ENCODE results near the gene SLC1A4. TPM values are rescaled to one million over a fixed set of nuclear protein-coding genes. Genes with fewer than 3 reads are reported as not detected.

SLC1A4 gene
- total RNA-seq, 6 experiments from 2014 or later: 7.2 to 21.7 (median 12.4) TPM

DNA sequence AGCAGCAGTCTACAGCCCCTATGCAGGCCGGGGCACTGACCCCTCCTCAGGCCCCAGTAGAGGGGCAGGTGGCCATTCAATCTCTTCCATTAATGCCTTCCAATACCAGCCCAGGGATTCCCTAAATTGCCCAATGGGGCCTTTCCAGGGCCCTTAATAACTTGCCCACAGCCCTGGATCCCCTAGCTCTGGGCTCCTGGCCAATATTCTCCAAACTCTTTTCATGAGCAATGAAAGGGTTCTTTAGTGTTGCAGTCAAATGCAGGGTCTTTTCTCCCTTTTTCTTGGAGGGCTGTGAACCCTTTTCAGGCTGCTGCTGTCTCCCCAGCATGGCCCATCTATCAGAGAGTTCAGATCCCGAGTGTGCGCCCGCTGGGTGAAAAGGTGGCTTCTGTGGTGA lies 41.3 kb upstream of the SLC1A4 start:
- Histone ChIP-seq H3K4me1 (peaks cover 0 to 12% (median 2%) of the 10 kb centered on the region in 4 donors), H3K27ac (no peak overlapping the region), H3K9me3 (no peaks in the 10 kb centered on the region), H3K36me3 (no peaks in the 10 kb centered on the region), H3K27me3 (no peaks in the 10 kb centered on the region), H3K4me3 (no peak overlapping the region)
- intact Hi-C loops (cut with DNase I): no loop called here
- no peak for TF ChIP-seq POLR2A (IDR thresholded peaks at IDR 0.05)
- TF ChIP-seq, protein P1, sequence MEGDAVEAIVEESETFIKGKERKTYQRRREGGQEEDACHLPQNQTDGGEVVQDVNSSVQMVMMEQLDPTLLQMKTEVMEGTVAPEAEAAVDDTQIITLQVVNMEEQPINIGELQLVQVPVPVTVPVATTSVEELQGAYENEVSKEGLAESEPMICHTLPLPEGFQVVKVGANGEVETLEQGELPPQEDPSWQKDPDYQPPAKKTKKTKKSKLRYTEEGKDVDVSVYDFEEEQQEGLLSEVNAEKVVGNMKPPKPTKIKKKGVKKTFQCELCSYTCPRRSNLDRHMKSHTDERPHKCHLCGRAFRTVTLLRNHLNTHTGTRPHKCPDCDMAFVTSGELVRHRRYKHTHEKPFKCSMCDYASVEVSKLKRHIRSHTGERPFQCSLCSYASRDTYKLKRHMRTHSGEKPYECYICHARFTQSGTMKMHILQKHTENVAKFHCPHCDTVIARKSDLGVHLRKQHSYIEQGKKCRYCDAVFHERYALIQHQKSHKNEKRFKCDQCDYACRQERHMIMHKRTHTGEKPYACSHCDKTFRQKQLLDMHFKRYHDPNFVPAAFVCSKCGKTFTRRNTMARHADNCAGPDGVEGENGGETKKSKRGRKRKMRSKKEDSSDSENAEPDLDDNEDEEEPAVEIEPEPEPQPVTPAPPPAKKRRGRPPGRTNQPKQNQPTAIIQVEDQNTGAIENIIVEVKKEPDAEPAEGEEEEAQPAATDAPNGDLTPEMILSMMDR (IDR thresholded peaks at IDR 0.05): no peak
- ATAC-seq (no peak), DNase-seq (no peak)
- 84% methylated on average over 4 of the region's 4 CpGs for WGBS (ENCODE audit: insufficient coverage, low coverage, low lambda C conversion rate, missing lambda C conversion rate)

DNA sequence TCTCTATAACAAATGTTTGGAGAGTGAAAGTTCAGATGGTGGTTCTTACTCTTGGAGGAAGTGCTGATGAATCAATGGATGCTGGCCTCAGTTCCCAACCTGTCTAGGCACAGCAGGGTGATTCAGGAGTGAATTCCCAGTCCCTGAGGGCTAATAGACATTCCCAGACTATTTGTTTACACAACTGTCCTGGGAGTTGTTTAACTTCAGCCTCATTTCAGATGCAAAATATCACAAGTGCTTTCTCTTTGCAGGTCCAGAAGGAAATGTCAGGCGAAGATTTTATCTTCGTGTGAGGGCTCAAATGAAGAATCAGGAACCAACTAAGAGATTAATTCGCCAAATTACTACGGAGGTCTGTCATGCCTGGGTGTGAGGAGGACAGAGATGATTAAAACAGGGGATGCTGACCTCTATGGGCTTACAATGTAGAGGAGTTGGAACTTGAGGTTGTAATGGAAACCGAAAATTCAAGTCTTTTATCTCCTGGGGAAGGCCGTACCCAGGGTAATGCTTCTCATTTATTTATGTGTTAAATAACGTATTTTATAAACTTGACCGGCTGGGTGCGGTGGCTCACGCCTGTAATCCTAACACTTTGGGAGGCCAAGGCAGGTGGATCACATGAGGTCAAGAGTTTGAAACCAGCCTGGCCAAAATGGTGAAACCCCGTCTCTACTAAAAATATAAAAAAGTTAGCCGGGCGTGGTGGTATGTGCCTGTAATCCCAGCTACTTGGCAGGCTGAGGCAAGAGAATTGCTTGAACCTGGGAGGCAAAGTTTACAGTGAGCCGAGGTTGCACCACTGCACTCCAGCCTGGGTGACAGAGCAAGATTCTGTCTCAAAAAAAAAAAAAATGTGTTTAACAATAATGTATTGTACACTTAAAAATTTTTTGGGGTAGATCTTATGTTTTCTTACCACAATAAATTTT lies 38.7 kb upstream of the SLC1A4 start:
- no peak for TF ChIP-seq POLR2A (IDR thresholded peaks at IDR 0.05)
- TF ChIP-seq, protein P1 (IDR thresholded peaks at IDR 0.05): no peak
- 47% methylated on average over 14 of the region's 14 CpGs for WGBS (ENCODE audit: insufficient coverage, low coverage, low lambda C conversion rate, missing lambda C conversion rate)
- ATAC-seq: peak in 3 of 4 donors; percentile 59 to 73 (median 67)

DNA sequence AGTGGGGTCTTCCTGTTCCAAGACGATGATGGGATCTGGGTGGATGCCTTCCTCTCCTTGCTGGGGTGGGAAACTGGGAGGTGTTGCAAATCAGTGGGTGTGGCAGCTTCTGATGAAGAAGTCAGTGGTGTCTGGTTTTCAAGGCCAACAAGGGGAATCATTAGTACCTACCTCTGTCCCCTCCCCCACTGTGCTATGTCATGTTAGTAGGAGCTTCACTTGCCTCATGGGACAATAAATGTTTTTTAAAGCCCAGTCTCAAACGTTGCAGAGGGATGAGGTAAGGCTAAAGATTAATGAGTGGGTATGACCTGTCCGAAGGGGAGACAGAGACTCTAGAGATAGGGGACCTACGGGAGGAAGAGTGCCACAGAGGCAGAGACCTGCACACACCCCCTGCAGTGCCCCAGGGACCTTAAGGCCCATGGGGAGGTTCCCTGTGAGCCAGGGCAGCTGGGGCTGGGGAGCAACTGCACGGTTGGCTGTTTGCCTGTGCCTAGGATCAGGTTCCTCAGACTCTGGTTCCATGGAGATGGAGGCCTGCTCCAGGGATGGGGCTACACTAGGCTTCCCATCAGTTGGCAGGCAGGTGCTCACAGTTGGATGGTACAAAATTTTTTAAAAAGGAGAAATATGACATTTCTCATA lies 37.8 kb upstream of the SLC1A4 start:
- Histone ChIP-seq H3K9me3 (no peaks in the 10 kb centered on the region), H3K27me3 (no peaks in the 10 kb centered on the region), H3K36me3 (no peaks in the 10 kb centered on the region), H3K27ac (no peak overlapping the region), H3K4me1 (peaks cover 0 to 6% (median 0%) of the 10 kb centered on the region in 4 donors), H3K4me3 (no peak overlapping the region)
- WGBS (ENCODE audit: insufficient coverage, low coverage, low lambda C conversion rate, missing lambda C conversion rate): 61% methylated on average over 4 of the region's 5 CpGs
- TF ChIP-seq, protein P1 (IDR thresholded peaks at IDR 0.05): no peak
- no peak for TF ChIP-seq POLR2A (IDR thresholded peaks at IDR 0.05)
- no peak for DNase-seq
- intact Hi-C loops (cut with DNase I): no loop called here
- ATAC-seq: no peak

More for the DNA sequence above, 38.7 kb upstream of the SLC1A4 start:
- Histone ChIP-seq H3K9me3 (no peaks in the 10 kb centered on the region), H3K36me3 (no peaks in the 10 kb centered on the region), H3K4me1 (peaks cover 0 to 6% (median 0%) of the 10 kb centered on the region in 4 donors), H3K27me3 (no peaks in the 10 kb centered on the region), H3K4me3 (no peak overlapping the region), H3K27ac (no peak overlapping the region)
- no peak for DNase-seq
- intact Hi-C loops (cut with DNase I): no loop called here

DNA sequence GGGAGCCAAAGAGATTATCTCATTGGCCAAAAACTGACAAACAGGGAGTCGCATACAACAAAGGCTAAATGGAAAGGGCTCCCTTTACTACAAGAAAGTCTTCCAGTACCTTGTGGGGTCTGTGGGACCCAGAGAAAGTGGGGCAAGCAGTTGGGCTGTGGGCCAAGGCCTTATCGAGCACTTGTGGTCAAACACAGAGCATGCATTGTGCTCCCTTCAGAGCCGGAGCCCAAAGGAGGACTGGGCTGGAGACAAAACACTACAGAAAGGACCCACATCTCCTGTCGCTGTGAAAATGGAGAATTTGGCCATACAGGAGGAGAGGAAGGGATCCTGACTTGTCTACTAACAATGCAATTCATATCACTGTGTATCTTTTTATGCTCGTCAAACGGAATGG lies 37.1 kb upstream of the SLC1A4 start:
- Histone ChIP-seq H3K36me3 (no peaks in the 10 kb centered on the region), H3K27ac (no peak overlapping the region), H3K27me3 (no peaks in the 10 kb centered on the region), H3K4me1 (peaks cover 0 to 6% (median 0%) of the 10 kb centered on the region in 4 donors), H3K4me3 (no peak overlapping the region), H3K9me3 (no peaks in the 10 kb centered on the region)
- TF ChIP-seq, protein P1 (IDR thresholded peaks at IDR 0.05): no peak
- no peak for TF ChIP-seq POLR2A (IDR thresholded peaks at IDR 0.05)
- no peak for ATAC-seq
- intact Hi-C loops (cut with DNase I): no loop called here
- no peak for DNase-seq
- WGBS (ENCODE audit: insufficient coverage, low coverage, low lambda C conversion rate, missing lambda C conversion rate): 94% methylated on average over 2 of the region's 6 CpGs
